Measurements from ENCODE around the gene IPO9. TPM values are rescaled to one million over a fixed set of nuclear protein-coding genes. Genes with fewer than 3 reads are reported as not detected.

Gene IPO9
- total and polyA plus RNA-seq, 2 of the 4 experiments (the other 2 are of a cell fraction) = 14.0 to 23.4 TPM

DNA sequence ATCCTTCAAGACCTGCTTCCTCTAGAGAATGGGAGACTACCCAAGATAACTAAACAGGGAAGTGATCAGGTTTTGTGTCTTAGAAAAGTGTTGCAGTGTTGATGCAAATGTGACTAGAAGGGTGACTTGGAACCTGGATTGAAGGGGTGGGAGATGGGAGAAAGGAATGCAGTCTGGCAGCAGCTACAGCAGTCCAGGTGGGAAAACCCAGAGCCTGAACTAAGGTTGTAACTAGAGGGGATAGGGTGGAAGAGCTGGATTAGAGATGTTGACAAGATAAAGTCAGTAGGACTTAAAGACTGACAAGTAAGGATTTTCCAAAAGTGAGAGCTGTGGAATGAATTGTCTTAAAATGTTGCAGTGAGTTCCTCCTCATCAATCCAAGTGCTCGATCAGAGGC lies 52.7 kb downstream of the IPO9 start:
- Histone ChIP-seq H4K91ac (ENCODE audit: insufficient read depth, low read depth, low read length) (no peak overlapping the region), H3K4me1 (ENCODE audit: control insufficient read depth, insufficient read depth, low read length) (peaks cover 23% of the 10 kb centered on the region), H3K4ac (ENCODE audit: low read depth, low read length) (peak overlapping the region; percentile 21; the same call in 1 of the 2 replicates), H3K36me3 (ENCODE audit: control insufficient read depth, insufficient read depth, low read length) (no peaks in the 10 kb centered on the region), H2BK120ac (ENCODE audit: low read depth, low read length) (no peak overlapping the region), H2AK9ac (replicated peaks; ENCODE audit: low read depth, low read length, poor library complexity) (no peak overlapping the region), H3K9ac (ENCODE audit: low read depth, low read length) (no peak overlapping the region), H2BK15ac (ENCODE audit: low read depth, low read length) (no peak overlapping the region), H3K79me1 (ENCODE audit: low read depth in 1 of 2, low read length in 2 of 2) (peaks cover 3 to 9% of the 10 kb centered on the region in 2 experiments; a peak in 2 of 4 replicates), H2BK5ac (ENCODE audit: low read depth, low read length, poor library complexity, severe bottlenecking) (no peak overlapping the region), H4K5ac (ENCODE audit: low read depth, low read length) (no peak overlapping the region), H2BK20ac (ENCODE audit: low read depth, low read length) (no peak overlapping the region), H3K4me2 (ENCODE audit: low read depth, low read length) (no peak overlapping the region), H3K56ac (ENCODE audit: extremely low read depth, insufficient read depth, low read length) (no peak overlapping the region), H2AFZ (replicated peaks; ENCODE audit: low read length, poor library complexity) (no peak overlapping the region), H3K27ac (ENCODE audit: insufficient read depth, low read length) (no peak overlapping the region), H3K14ac (replicated peaks; ENCODE audit: low read depth, low read length) (no peak overlapping the region), H4K20me1 (ENCODE audit: insufficient read depth, low read length) (peaks cover 3% of the 10 kb centered on the region), H3K4me3 (ENCODE audit: insufficient read depth, low read depth, low read length) (no peak overlapping the region), H3K27me3 (ENCODE audit: control insufficient read depth, insufficient read depth, low read length) (no peaks in the 10 kb centered on the region), H3K9me3 (ENCODE audit: control insufficient read depth, insufficient read depth, low read length) (no peaks in the 10 kb centered on the region), H2AK5ac (ENCODE audit: low read depth, low read length) (peak overlapping the region; percentile 26; the same call in 1 of the 2 replicates), H3K18ac (ENCODE audit: low read depth, low read length) (no peak overlapping the region), H3K23ac (ENCODE audit: low read depth, low read length) (no peak overlapping the region), H4K8ac (ENCODE audit: low read depth in 2 of 2, low read length in 2 of 2) (no peak overlapping the region), H3K9me1 (ENCODE audit: insufficient read depth, low read length) (peaks cover 27% of the 10 kb centered on the region)
- intact Hi-C loops (cut with micrococcal nuclease) = loop anchor here (10.0 kb wide), 1 partner anchor 233 kb away; no protein-coding TSS in a partner anchor
- TF ChIP-seq POLR2A (IDR thresholded peaks at IDR 0.05; ENCODE audit: low read depth, low read length) = no peak
- TF ChIP-seq, protein P1, sequence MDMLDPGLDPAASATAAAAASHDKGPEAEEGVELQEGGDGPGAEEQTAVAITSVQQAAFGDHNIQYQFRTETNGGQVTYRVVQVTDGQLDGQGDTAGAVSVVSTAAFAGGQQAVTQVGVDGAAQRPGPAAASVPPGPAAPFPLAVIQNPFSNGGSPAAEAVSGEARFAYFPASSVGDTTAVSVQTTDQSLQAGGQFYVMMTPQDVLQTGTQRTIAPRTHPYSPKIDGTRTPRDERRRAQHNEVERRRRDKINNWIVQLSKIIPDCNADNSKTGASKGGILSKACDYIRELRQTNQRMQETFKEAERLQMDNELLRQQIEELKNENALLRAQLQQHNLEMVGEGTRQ (IDR thresholded peaks at IDR 0.05; ENCODE audit: low read depth, low read length) = no peak
- dilution Hi-C loops (cut with HindIII; ENCODE audit: low sequenced_read_pairs, unreplicated experiment) = no loop called here
- ATAC-seq (ENCODE audit: low read depth) = no peak
- in situ Hi-C loops (cut with MboI; ENCODE audit: low sequenced_read_pairs) = no loop called here
- no TSS peak for BruUV-seq (replicated peaks)
- ChIA-PET POLR2A (ENCODE audit: unreplicated experiment) (interaction anchor here (0.6 kb wide), 1 partner anchor 17 kb away, joined by 3 read pairs; no protein-coding TSS in a partner anchor), CTCF (interaction anchor here (1.9 kb wide), 1 partner anchor 118 kb away, joined by 4 read pairs; no protein-coding TSS in a partner anchor)
- DNase-seq = no peak
- no CpG with 5 or more reads among the region's 1 CpG for WGBS, 2 experiments (ENCODE audit: extremely low coverage in 2 of 2, insufficient read length in 1 of 2)
